Sigmoid colon (tissue), 7 donors: ENCODE data around the gene LRCH4. TPM values are rescaled to one million over a fixed set of nuclear protein-coding genes. Genes with fewer than 3 reads are reported as not detected.

Experiments used
- DNase-seq: peaks from one replicate; pipeline ENCODE4 v3.0.0-alpha.2; 2019
- H3K27ac ChIP-seq, 4 donors: fragments of 200-600 bp; sonication (generic); one replicate each; pipeline ENCODE4 v1.5.1; 2016 to 2019; ENCODE audit warnings: mild to moderate bottlenecking in 1 of 4
- H3K27me3 ChIP-seq, 3 donors: fragments of 200-600 bp; sonication (generic); one replicate each; pipeline ENCODE4 v1.5.1; 2019; ENCODE audit warnings: mild to moderate bottlenecking in 1 of 3
- H3K36me3 ChIP-seq, 4 donors: fragments of 200-600 bp; sonication (generic); one replicate each; pipeline ENCODE4 v1.5.1; 2016 to 2019
- H3K4me1 ChIP-seq, 4 donors: fragments of 200-600 bp; sonication (generic); one replicate each; pipeline ENCODE4 v1.5.1; 2017 to 2019
- H3K4me3 ChIP-seq, 4 donors: fragments of 200-600 bp; sonication (generic); one replicate each; pipeline ENCODE4 v1.5.1; 2017 to 2019; ENCODE audit warnings: mild to moderate bottlenecking in 2 of 4, moderate library complexity in 1 of 4
- H3K9me3 ChIP-seq, 4 donors: fragments of 200-600 bp in 3 of 4; sonication (generic) in 3 of 4; one replicate each; pipeline versions ENCODE4 v1.5.1 to v1.6.1; 2013 to 2019
- EP300 ChIP-seq, 4 donors: sonication (generic); formaldehyde crosslinking; IDR thresholded peaks; one replicate each; pipeline ENCODE4 v1.6.1; 2017; ENCODE audit warnings: antibody characterized with exemption in 4 of 4
- POLR2A ChIP-seq, 2 donors: fragments of 450-650 bp; IDR thresholded peaks; one replicate each; pipeline ENCODE4 v1.6.1; 2016; ENCODE audit warnings: antibody characterized with exemption in 2 of 2, mild to moderate bottlenecking in 2 of 2, moderate library complexity in 2 of 2
- POLR2AphosphoS5 ChIP-seq, 4 donors: sonication (generic); formaldehyde crosslinking; IDR thresholded peaks; one replicate each; pipeline ENCODE4 v1.6.1; 2017; ENCODE audit warnings: antibody characterized with exemption in 4 of 4
- WGBS, 2 donors: extraction: QIAGEN DNeasy Blood & Tissue Kit; methylation state at CpG; one replicate each; pipeline ENCODE4 v1.1.7; 2013; 5-methylcytosine and 5-hydroxymethylcytosine counted together
- intact Hi-C: fragments of 100-400 bp; cut with DNase I; formaldehyde crosslinking; loops from one replicate; pipeline ENCODE4 v1.15.1; 2023
- polyA plus RNA-seq, 3 donors: library from polyadenylated mRNA; stranded (reverse); fragments of 200-250 nt; gene quantifications; one replicate each; pipeline ENCODE4 v1.2.3, GENCODE V29; 2013
- total RNA-seq, 4 donors: library from RNA; depleted of rRNA; stranded (reverse); fragments of >200 nt; gene quantifications; one replicate each; pipeline ENCODE4 v1.1.0, GENCODE V29; 2016
- TF ChIP-seq, protein P1 (sequence below), 4 experiments: fragments of 450-650 bp in 3 of 4; fragments of 200-600 bp in 1 of 4; IDR thresholded peaks; one replicate each; pipeline ENCODE4 v1.5.1; 2016 to 2019; ENCODE audit warnings: antibody characterized with exemption in 4 of 4, mild to moderate bottlenecking in 3 of 4, moderate library complexity in 2 of 4
- donor health status: healthy with polysubstance abuse.
- donor health status: Bipolar disorder and iron deficiency.
- donor health status: healthy.

Gene LRCH4
- total and polyA plus RNA-seq, 7 donors: 28.2 to 92.3 (median 40.7) TPM

DNA sequence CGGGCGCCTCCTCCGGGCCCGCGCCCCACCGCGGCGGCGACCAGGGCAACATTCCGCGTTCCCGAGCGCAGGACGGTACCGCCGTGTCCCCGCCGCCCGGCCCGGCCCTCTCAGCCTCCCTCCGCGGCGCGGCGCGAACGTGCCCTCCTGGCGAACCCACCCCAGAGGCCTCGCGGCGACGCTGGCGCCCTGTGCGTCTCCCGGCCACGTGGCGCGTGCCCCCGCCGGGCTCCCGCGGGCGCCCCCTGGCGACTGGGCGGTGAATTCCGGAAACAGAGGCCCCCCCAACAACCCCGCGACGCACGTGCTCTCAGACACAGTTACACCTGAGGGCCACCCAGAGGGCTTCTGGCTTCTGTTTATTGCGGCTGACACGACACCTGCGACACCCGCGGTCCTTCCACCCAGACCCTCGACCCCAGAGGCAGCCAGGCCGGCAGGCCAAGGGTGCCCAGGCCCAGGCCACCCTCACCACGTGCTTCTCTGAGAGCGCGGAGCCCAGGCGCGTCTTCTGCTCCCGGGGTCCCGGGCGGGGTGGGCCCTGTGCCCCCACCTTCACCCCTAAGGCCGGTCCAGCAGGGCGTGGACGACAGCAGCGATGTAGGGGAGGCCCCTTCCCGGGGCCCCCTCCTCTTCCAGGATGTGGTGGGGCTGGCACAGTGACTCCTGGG, 12.1 kb downstream of the LRCH4 start, which contains the start of gene SAP25:
SAP25 (minus strand) TSS at position 210 of the 671 bp plus-strand sequence; CDS start at position 52, 158 bp downstream.
- no peak for DNase-seq
- H3K9me3 ChIP-seq: no peaks in the 10 kb centered on the region
- no peak for TF ChIP-seq EP300 (IDR thresholded peaks at IDR 0.05)
- TF ChIP-seq POLR2AphosphoS5 (IDR thresholded peaks at IDR 0.05): no peak
- TF ChIP-seq, protein P1, sequence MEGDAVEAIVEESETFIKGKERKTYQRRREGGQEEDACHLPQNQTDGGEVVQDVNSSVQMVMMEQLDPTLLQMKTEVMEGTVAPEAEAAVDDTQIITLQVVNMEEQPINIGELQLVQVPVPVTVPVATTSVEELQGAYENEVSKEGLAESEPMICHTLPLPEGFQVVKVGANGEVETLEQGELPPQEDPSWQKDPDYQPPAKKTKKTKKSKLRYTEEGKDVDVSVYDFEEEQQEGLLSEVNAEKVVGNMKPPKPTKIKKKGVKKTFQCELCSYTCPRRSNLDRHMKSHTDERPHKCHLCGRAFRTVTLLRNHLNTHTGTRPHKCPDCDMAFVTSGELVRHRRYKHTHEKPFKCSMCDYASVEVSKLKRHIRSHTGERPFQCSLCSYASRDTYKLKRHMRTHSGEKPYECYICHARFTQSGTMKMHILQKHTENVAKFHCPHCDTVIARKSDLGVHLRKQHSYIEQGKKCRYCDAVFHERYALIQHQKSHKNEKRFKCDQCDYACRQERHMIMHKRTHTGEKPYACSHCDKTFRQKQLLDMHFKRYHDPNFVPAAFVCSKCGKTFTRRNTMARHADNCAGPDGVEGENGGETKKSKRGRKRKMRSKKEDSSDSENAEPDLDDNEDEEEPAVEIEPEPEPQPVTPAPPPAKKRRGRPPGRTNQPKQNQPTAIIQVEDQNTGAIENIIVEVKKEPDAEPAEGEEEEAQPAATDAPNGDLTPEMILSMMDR (IDR thresholded peaks at IDR 0.05): no peak
- TF ChIP-seq POLR2A (IDR thresholded peaks at IDR 0.05): no peak
- H3K27ac ChIP-seq: no peak within 1 kb of the TSS
- H3K4me3 ChIP-seq: no peak within 1 kb of the TSS
- intact Hi-C loops: no loop called here
- H3K4me1 ChIP-seq: peaks cover 2 to 14% (median 12%) of the 10 kb centered on the region in 4 donors
- H3K27me3 ChIP-seq: peaks cover 0 to 57% (median 2%) of the 10 kb centered on the region in 3 donors
- peaks cover 25 to 55% (median 46%) of the 10 kb centered on the region in 4 donors for H3K36me3 ChIP-seq
- WGBS, 2 donors: 95% methylated on average over 70 of the region's 70 CpGs

DNA sequence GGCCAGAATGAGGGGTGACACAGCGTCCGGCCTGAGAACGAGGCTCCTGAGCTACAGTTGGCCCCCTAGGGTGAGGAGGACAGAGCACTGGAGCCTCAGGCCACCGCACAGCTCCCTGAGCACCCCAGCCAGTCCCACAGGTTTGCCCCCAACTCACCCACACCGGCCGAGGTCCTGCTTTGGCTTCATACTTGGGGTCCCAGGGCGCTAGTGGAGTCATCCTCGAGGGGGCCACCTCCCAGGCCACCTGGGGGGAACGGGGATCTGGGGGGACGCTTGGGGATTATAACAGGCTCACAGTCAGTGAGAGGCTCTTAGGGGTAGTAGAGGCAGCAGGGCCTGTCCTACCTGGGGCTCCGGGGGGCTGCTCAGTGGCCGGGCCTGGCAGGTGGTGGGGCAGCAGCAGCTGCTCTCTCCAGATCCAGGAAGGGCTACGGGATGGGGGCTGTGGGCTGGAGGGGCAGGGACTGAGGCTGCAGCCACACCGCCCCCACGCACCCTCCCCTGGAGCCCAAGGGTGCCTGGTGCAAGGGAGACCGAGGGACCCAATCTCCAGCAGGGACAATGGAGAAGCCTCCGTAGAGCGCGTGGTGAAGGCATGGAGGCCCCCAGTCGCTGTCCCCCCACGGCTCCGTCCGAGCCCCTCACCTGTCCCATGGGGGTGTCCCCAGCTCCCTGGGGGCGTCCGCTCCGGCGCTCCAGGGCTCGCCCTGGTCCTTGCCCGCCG, 12.8 kb downstream of the LRCH4 start:
- H3K4me3 ChIP-seq: no peak overlapping the region
- H3K36me3 ChIP-seq: peaks cover 21 to 48% (median 39%) of the 10 kb centered on the region in 4 donors
- TF ChIP-seq POLR2AphosphoS5 (IDR thresholded peaks at IDR 0.05) (no peak), POLR2A (IDR thresholded peaks at IDR 0.05) (no peak), EP300 (IDR thresholded peaks at IDR 0.05) (no peak)
- TF ChIP-seq, protein P1 (IDR thresholded peaks at IDR 0.05): no peak
- peaks cover 0 to 57% (median 2%) of the 10 kb centered on the region in 3 donors for H3K27me3 ChIP-seq
- DNase-seq: no peak
- H3K27ac ChIP-seq: no peak overlapping the region
- no peaks in the 10 kb centered on the region for H3K9me3 ChIP-seq
- intact Hi-C loops: no loop called here
- 95% methylated on average over 30 of the region's 30 CpGs for WGBS, 2 donors
- peaks cover 2 to 14% (median 12%) of the 10 kb centered on the region in 4 donors for H3K4me1 ChIP-seq

DNA sequence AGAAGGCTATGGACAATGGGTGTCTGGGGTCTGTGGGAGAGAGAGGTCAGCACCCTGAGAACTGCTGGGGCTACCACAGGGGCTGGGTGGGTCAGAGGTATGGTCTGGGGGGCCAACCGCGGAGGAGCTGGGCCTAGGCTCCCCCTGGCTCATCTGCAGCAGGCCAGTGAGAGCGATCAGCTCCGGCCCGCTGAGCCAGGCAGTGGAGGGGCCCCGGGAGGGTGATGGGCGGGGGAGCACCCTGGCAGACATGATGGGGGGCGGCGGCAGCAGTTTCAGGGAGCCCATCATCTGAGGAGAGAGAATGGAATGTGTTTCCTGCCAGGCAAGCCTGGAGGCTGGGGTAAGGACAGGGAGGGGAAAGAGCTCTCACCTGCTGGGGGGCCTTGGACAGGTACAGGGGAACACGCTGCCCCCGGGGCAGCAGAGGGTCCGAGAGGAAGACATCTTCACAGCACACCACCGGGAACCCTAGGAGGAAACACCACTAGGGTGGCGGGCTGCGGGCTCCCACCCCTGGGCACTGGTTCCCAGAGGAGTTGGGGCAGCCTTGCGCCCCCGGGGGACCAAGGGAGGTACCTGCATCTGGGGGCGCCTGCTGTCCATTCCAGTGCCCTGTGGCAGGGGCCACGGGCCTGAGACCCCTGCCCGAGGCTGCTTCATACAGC, 13.5 kb downstream of the LRCH4 start:
- H3K9me3 ChIP-seq: no peaks in the 10 kb centered on the region
- WGBS, 2 donors: 87% methylated on average over 20 of the region's 20 CpGs
- no peak overlapping the region for H3K27ac ChIP-seq
- H3K4me1 ChIP-seq: peaks cover 2 to 14% (median 12%) of the 10 kb centered on the region in 4 donors
- H3K4me3 ChIP-seq: no peak overlapping the region
- TF ChIP-seq EP300 (IDR thresholded peaks at IDR 0.05): no peak
- TF ChIP-seq, protein P1 (IDR thresholded peaks at IDR 0.05): no peak
- H3K36me3 ChIP-seq: peaks cover 14 to 41% (median 32%) of the 10 kb centered on the region in 4 donors
- peaks cover 0 to 57% (median 2%) of the 10 kb centered on the region in 3 donors for H3K27me3 ChIP-seq
- intact Hi-C loops: no loop called here
- no peak for DNase-seq

DNA sequence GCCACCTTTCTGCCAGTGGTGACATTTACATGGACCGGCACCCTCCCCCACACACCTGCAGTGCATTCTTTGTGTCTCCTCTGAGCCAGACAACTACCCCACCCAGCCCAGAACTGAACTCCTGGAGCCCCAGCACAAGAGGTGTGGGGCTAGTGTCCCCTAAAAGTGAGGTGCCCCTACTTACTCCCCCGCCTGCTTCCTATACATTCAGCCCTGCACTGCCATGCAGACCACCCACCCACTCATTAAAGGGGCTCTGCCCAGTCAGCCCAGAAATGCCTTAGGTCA, 14.2 kb downstream of the LRCH4 start:
- Histone ChIP-seq H3K9me3 (no peaks in the 10 kb centered on the region), H3K4me1 (peaks cover 2 to 14% (median 12%) of the 10 kb centered on the region in 4 donors), H3K36me3 (peaks cover 13 to 35% (median 27%) of the 10 kb centered on the region in 4 donors), H3K27ac (no peak overlapping the region), H3K4me3 (no peak overlapping the region), H3K27me3 (peaks cover 0 to 57% (median 2%) of the 10 kb centered on the region in 3 donors)
- WGBS, 2 donors: 86 to 93% methylated on average over 2 of the region's 2 CpGs
- intact Hi-C loops: no loop called here
- TF ChIP-seq, protein P1 (IDR thresholded peaks at IDR 0.05): no peak
- no peak for TF ChIP-seq POLR2AphosphoS5 (IDR thresholded peaks at IDR 0.05)
- no peak for TF ChIP-seq EP300 (IDR thresholded peaks at IDR 0.05)
- no peak for TF ChIP-seq POLR2A (IDR thresholded peaks at IDR 0.05)
- DNase-seq: no peak
